CD4-positive, alpha-beta T cell treated with Interleukin-17A for 4 hours (primary cell): ENCODE data around the gene NKAIN1.
"Not testable (repeated sequence)": the region's sequence is repeated elsewhere in the genome, so short reads cannot be mapped to it uniquely, and the experiment has no call there.

ENCODE experiments used
- DNase-seq: peaks from one replicate; pipeline ENCODE4 v3.0.0-alpha.2; 2020; ENCODE audit warnings: mixed read lengths

The NKAIN1 gene

GRCh38 chr1:31232689-31233088 lies 7.0 kb downstream of the NKAIN1 start:
- DNase-seq = no peak

- DNase-seq = no peak
These were observed 7.9 kb downstream of the NKAIN1 start for GRCh38 chr1:31231802-31232201.

- DNase-seq = no peak
These were observed 9.3 kb downstream of the NKAIN1 start for GRCh38 chr1:31230378-31230777.

GRCh38 chr1:31228986-31229385 lies 10.7 kb downstream of the NKAIN1 start:
- no peak for DNase-seq

GRCh38 chr1:31227891-31228568 lies 11.7 kb downstream of the NKAIN1 start:
- DNase-seq = no peak

- DNase-seq = no peak
These were observed 15.6 kb downstream of the NKAIN1 start for GRCh38 chr1:31224068-31224467.

GRCh38 chr1:31222176-31222575 lies 17.5 kb downstream of the NKAIN1 start:
- DNase-seq = no peak

GRCh38 chr1:31221072-31221471 lies 18.6 kb downstream of the NKAIN1 start:
- no peak for DNase-seq

- no peak for DNase-seq
These were observed 20.2 kb downstream of the NKAIN1 start for GRCh38 chr1:31219489-31219888.

GRCh38 chr1:31218705-31219104 lies 21.0 kb downstream of the NKAIN1 start:
- DNase-seq = no peak

- no peak for DNase-seq
These were observed 23.7 kb downstream of the NKAIN1 start for GRCh38 chr1:31216016-31216415.

GRCh38 chr1:31215065-31215570 lies 24.6 kb downstream of the NKAIN1 start:
- DNase-seq = no peak

GRCh38 chr1:31214316-31215064 lies 25.2 kb downstream of the NKAIN1 start:
- no peak for DNase-seq

GRCh38 chr1:31208361-31208945 lies 31.2 kb downstream of the NKAIN1 start:
- DNase-seq = no peak

GRCh38 chr1:31207569-31207968 lies 32.1 kb downstream of the NKAIN1 start:
- no peak for DNase-seq

- no peak for DNase-seq
These were observed 32.6 kb downstream of the NKAIN1 start for GRCh38 chr1:31207046-31207445.

- DNase-seq = no peak
These were observed 36.5 kb downstream of the NKAIN1 start for GRCh38 chr1:31203215-31203614.

- no peak for DNase-seq
These were observed 37.7 kb downstream of the NKAIN1 start for GRCh38 chr1:31201931-31202360.

GRCh38 chr1:31199949-31200348 lies 39.7 kb downstream of the NKAIN1 start:
- DNase-seq = no peak

GRCh38 chr1:31199236-31199790 lies 40.4 kb downstream of the NKAIN1 start:
- DNase-seq = no peak

- DNase-seq = no peak
These were observed 41.1 kb downstream of the NKAIN1 start for GRCh38 chr1:31198600-31198999.

GRCh38 chr1:31198150-31198549 lies 41.5 kb downstream of the NKAIN1 start:
- DNase-seq = no peak

- no peak for DNase-seq
These were observed 43.0 kb downstream of the NKAIN1 start for GRCh38 chr1:31196685-31197084.

GRCh38 chr1:31195267-31195666 lies 44.4 kb downstream of the NKAIN1 start:
- DNase-seq = not testable (repeated sequence)
